CMK (cell line): ENCODE data around the gene ACE.

Experiments used
- DNase-seq: peaks from one replicate; pipeline ENCODE4 v3.0.0-alpha.2; 2010; ENCODE audit warnings: low read depth

The ACE gene

DNA sequence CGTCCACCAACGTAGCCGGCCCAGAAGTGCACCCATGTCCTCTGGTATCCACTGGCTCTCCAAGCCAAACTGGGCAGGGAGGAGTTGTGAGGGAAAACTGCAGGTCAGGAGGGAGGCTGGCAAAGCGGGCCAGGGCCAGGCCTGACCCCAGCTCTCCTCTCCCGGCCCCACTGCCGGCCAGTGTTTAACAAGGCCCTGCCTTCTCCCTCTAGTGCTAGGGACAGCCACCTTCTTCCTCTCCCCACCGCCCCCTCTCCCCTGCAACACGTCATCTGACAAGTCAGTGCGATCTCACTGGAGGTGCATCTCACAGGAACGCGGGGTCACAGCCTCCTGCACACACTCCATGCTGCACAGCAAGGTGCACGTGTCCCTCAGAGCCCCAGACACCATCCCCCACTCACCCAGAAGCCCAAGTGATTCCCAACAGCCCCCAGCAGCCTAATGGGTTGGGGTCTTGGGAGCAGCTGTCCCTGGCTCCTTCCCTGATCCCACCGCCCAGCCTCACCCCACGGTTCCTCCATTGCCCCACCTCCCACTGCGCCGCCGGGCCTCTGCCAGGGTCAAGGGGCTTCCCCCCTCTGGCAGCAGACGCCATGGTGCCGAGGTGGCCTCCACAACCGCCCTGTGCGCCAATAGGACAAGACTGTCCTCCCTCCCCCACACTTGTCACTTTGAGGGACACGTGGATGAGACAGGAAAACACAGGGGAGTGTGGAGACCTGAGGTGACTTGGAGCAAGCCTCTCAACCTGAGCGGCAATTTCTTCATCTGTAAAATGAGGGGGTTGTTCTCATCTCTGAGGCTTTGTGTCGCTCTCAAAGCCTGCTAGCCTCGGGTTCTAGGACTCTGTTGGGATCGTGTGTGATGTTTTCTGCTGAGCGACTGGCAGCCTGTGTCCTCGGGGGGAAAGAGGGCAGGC, 1.1 kb upstream of the ACE start:
- no peak for DNase-seq

DNA sequence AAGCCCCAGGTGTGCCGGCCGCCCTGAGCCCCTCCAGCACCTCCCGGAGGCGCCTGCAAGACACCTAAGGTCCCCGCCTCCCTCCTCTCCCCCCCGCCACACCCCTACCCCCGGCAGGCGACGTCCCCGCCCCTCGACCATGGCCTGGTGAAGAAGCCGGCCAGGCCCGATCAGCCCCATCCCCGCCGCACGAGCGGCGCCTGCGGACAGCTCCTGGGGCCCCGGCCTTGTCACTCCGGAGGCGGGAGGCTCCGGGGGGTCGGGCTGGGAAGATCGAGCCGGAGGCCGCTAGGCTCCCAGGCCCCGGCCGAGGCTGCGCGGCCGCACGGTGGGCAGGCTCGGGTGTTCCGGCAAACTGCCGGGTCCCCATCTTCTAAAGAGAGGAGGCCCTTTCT, 405 bp upstream of the ACE start:
- DNase-seq, result no peak

DNA sequence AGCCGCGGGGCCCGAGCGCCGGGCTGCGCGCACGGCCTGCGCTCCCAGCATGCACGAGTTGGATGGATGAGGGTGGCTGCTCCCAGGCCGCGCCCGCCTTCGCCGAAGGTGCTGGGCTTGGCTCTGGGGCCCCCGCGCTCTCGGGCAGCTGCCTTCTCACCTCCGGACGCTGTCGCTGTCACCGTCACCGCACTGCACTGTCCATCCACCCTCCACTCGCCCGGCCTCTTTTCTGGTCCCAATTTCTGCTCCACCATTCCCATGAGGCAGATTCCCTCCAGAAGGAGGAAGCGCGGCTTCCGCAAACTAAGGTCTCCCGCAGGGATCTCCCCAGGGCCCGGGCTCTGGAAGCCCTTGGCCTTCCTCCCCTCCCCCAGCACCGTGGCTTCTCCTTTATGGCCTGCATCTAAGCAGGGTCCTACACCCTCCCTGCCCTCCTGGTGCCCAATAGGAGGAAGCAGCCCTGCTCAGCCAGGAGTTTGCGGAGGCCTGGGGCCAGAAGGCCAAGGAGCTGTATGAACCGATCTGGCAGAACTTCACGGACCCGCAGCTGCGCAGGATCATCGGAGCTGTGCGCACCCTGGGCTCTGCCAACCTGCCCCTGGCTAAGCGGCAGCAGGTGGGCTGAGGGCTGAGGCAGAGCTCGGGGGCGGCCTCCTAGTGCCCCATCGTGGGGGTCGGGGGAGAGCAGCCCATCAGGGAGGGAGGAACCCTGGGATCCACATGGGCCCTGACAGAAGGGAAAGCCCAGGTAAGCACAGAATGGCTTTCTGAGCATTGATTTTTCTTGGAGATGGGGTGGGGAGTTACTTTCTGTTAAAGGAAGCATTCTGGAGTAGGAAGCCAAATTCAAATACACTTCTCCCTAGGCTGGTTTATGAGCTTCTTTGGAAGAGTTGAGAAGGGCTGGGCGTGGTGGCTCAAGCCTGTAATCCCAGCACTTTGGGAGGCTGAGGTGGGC, 899 bp downstream of the ACE start:
- DNase-seq, result no peak

DNA sequence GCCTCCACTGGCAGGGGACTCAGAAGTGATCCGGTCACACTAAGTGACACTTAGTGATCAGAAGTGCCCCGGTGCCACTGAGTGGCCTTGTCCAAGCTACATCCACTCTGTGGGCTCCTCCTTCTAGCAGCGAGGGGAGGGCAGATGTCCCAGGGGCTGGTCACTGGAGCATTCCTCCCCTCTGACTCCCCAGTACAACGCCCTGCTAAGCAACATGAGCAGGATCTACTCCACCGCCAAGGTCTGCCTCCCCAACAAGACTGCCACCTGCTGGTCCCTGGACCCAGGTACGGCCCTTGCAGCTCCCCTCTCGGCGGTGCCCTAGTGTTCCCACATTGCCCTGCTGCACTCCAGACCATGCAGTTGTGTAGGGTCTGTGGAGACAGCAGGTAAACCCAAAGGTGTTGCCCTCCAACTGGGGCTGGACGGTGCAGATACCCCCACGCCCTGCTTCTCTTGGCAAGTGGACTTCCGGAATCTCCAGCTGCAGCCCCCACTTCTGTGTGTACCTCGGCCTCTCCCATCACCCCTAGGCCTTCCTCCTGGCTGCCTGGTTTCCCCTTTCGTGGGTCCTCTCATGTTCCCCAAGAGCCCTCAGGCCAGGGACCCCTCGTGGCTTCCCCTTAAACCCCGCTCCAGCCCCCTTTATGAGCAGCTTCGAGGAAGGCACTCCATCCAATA, 2.1 kb downstream of the ACE start:
- DNase-seq, result peak; percentile 64

DNA sequence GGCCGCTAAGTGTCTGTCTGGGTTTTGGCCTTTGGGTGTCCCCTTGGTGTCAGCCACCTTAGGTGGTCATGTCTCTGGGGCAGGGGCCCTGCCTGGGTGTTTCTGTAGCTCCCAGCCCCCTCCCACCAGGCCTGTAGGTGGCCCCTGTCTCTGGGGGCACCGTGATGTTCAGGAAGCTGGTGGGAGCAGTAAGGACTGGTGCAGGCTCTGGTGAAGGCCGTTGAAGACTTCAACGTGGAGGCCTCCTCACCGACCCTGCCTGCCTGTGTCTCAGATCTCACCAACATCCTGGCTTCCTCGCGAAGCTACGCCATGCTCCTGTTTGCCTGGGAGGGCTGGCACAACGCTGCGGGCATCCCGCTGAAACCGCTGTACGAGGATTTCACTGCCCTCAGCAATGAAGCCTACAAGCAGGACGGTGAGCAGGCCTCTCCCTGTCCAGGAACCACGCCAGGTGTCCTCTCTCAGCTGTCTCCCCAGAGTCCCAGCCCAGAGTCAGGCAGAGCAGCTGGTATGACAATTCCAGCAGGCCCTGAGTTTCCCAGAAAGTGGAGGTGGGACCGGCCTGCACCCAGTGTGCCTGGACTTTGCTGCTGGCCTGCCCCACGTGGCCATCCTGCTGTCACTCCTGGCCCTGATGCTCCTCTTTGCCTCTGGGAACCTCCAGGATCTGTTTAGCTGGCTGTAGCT, 2.8 kb downstream of the ACE start:
- DNase-seq, result no peak

DNA sequence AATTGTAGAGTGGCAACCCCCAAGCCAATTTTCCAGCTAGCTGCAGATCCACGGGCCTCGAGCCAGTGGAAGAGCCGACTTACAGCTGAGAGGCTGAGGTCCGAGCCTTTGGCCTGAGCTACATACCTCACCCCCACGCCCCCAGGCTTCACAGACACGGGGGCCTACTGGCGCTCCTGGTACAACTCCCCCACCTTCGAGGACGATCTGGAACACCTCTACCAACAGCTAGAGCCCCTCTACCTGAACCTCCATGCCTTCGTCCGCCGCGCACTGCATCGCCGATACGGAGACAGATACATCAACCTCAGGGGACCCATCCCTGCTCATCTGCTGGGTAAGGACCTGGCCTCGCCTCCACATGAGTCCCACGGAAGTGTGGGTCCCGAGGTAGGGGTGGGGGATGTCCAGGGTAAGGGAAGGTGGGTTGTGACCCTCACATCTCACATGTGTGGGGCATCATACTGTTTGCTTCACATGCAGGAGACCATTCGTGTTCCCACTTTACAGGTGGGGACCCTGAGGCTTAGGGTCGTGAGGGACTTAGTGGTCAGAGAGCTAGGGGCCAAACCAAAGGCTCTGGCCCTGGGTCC, 3.4 kb downstream of the ACE start:
- no peak for DNase-seq

DNA sequence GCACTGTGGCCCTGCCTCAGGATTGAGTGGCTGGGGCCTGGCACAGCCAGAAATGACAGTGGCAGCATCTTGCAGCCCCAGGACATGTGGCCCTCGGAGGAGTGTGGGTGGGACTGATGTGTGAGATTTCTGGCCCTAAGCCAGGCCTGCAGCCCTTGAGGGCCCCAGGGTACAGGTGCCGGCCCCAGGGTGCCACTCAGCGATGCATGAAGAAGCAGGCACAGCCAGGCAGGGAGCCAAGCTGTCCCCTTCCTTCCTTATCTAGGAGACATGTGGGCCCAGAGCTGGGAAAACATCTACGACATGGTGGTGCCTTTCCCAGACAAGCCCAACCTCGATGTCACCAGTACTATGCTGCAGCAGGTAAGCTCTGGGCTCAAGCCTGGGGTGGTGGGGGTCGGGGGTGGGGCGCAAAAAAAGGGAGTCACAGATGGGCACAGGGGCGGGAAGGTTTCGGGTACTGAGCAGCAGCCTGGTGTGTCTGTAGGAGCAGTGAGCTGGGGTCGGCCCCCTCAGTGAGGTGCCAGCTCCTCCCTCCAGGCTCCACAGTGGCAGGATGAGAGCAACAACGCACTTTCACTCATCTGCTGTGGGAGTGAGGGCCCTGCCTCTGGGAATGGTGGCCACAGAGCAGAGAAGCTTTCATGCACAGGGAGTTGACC, 4.1 kb downstream of the ACE start:
- no peak for DNase-seq

DNA sequence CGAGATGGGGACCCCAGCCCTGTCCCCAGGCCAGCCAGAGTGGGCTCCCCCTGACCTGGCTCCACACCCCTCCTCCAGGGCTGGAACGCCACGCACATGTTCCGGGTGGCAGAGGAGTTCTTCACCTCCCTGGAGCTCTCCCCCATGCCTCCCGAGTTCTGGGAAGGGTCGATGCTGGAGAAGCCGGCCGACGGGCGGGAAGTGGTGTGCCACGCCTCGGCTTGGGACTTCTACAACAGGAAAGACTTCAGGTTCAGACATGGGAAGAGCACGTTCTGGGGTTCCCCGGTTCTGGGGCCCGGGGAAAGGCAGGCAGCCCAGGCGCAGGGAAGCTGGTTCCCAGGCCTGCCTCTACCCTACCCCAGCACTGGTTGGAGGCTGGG, 4.6 kb downstream of the ACE start:
- no peak for DNase-seq

DNA sequence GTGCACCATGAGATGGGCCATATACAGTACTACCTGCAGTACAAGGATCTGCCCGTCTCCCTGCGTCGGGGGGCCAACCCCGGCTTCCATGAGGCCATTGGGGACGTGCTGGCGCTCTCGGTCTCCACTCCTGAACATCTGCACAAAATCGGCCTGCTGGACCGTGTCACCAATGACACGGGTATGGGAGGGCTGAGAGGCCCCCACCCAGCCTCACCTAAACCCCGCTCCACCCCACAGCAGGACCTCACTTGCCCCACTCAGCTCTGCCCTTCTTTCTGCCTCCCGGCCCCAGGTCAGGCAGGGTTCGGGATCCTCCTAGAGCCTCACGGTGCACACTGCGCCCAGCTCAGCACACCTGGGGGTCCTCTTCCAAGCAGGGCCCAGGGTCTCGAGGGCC, 5.6 kb downstream of the ACE start:
- no peak for DNase-seq

DNA sequence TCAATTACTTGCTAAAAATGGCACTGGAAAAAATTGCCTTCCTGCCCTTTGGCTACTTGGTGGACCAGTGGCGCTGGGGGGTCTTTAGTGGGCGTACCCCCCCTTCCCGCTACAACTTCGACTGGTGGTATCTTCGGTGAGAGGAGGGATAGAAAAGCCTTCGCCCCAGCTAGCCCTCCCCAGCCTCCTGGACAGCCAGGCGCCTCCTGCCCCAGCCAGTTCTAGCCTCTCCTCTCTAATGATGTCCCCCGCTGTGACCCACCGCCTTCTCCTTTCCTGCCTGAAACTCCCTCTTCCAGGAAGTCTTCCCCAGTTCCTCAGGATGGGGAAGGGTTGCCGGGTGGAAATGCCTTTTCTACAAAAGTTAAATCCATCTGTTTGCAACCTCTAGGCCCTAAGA, 6.2 kb downstream of the ACE start:
- no peak for DNase-seq

DNA sequence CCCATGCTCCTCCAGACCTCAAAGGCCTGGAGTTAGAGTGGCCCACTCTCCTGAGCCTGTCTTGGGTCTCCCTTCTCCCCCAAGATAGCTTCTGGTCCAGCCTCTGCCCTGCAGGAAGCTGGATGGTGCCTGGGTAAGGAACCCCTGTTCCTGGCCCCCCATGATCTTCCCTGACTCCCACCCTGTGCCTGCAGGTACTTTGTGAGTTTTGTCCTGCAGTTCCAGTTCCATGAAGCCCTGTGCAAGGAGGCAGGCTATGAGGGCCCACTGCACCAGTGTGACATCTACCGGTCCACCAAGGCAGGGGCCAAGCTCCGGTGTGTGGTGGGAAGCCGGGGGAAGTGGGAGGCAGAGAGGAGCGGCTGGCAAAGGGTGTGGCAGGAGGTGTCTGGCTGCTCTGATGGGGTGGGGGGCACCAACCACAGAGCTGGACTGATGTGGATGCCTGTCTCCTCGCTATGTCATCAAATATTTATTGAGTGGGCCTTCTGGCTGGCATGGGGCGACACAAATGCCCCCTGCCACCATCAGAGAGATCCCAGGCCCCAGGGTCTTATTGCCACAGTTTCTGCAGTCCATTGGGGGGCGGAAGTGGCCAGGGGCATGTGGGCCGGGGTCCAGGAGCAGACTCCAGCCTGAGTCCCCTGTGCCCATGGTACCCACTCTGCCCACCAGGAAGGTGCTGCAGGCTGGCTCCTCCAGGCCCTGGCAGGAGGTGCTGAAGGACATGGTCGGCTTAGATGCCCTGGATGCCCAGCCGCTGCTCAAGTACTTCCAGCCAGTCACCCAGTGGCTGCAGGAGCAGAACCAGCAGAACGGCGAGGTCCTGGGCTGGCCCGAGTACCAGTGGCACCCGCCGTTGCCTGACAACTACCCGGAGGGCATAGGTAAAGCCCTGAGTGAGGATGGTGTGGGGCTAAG, 7.1 kb downstream of the ACE start:
- DNase-seq, result no peak

DNA sequence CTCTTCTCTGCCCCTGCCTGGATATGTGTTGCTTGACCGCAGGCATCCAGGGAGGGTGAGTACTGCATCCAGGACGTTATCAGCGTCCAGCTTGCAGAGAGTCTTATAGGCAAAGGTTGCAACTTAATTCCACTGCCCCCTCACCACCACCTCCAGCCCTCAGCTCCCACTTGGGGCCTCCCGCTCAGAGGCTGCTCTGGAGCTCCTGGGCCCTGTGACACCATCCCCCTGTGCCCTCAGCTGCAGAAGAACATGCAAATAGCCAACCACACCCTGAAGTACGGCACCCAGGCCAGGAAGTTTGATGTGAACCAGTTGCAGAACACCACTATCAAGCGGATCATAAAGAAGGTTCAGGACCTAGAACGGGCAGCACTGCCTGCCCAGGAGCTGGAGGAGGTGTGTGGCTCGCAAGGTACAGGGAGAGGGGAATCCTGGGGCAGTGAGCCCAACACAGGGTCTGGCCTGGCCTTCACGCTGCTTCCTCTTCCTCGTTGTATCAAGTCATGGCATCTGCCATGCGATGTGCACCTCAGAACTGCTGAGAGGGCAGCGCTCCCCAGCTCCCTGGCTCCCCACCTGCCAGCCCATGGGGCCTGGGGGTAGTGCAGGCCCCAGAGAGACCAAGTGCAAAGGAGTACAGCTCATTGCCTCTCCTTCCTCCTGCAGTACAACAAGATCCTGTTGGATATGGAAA, 9.6 kb downstream of the ACE start:
- DNase-seq, result no peak

DNA sequence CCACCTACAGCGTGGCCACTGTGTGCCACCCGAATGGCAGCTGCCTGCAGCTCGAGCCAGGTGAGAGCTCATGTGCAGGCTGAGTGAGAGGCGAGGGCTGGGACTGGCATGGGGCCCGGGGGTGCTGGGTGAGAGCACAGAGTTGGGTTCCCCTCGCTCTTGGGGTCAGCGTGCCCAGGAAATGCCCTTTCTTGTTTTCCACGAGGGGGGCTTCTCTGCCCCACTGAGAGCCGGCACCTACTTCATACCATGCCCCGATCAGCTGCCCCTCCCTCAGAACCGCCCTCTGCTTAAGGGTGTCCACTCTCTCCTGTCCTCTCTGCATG, 10.1 kb downstream of the ACE start:
- DNase-seq, result no peak

DNA sequence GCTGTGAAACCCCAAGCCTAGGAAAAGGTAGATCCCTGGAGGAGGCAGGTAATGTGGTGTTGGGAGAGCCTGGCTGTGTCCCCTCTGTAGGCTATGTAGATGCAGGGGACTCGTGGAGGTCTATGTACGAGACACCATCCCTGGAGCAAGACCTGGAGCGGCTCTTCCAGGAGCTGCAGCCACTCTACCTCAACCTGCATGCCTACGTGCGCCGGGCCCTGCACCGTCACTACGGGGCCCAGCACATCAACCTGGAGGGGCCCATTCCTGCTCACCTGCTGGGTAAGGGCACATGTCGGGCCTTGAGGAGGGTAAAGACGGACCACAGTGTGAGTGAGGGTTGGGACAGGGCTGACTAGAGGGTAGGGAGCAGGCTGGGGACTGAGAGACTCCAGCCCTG, 12.0 kb downstream of the ACE start:
- DNase-seq, result no peak

DNA sequence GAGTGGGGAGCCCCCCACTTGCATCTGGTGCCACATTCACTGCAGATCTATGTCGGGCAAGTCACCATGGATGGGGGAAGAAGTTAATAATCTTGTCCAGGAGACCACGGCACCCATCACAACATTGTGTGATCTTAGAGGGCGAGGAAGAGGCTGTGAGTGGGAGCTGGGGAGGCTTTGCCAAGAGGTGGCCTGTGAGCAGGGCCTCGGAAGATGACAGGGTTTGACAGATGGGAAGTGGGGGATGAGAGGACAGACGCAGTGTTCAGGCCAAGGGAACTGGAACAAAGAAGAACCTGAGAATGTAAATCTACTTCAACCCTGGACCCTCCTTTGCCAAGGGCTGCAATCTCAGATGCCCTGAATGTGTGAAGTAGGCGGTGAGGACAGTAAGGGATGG, 12.4 kb downstream of the ACE start:
- no peak for DNase-seq

DNA sequence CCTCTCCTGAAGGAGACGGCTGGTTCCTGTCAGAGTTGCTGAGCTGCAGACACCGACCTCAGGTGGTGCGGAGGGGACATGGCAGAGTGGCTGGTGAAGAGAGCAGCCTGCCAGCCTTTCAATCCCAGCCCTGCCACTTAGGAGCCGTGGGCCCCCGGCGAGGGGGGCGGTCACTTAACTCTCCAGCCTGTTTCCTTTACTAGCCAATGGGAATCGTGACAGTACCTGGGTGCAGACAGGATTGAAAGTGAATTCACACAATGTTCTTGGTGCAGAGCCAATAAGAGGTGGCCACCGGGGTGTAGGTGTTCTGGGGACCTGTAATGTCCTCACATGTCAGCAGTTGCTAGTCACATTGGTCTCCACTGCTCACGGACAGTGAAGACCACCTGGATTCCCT, 13.5 kb downstream of the ACE start:
- no peak for DNase-seq

DNA sequence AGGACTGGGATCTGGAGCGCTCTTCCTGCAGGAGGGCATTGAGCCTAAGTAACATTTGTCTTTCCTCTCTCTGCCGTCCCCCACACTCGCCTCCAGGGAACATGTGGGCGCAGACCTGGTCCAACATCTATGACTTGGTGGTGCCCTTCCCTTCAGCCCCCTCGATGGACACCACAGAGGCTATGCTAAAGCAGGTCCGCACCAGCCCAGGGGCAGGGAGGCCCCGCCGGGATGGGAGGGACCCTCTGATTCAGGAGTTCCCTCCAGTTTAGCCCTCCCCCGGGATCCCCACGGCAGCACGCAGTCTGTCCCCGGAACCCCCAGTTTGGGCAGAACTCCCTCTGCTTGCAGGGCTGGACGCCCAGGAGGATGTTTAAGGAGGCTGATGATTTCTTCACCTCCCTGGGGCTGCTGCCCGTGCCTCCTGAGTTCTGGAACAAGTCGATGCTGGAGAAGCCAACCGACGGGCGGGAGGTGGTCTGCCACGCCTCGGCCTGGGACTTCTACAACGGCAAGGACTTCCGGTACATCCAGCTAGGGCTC, 14.1 kb downstream of the ACE start:
- no peak for DNase-seq

DNA sequence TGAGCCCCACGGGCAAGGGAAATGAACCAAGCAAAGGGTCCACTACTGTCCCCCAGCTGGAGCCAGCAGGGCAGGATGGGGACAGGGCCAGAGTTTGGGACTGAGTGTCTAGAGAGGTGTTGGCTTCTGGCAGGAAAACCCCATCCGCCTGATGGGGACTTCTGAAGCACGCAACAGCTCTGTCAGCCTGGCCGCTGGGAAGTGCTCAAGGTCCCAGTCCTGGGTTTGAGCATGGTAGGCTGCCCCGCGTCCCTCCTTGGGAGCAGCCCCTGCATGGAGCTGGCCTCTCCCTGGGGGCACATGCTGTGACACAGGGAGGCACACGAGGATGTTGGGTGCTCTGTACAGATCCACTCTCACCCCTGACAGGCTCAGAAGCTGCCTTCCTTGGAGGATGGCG, 14.6 kb downstream of the ACE start:
- no peak for DNase-seq

DNA sequence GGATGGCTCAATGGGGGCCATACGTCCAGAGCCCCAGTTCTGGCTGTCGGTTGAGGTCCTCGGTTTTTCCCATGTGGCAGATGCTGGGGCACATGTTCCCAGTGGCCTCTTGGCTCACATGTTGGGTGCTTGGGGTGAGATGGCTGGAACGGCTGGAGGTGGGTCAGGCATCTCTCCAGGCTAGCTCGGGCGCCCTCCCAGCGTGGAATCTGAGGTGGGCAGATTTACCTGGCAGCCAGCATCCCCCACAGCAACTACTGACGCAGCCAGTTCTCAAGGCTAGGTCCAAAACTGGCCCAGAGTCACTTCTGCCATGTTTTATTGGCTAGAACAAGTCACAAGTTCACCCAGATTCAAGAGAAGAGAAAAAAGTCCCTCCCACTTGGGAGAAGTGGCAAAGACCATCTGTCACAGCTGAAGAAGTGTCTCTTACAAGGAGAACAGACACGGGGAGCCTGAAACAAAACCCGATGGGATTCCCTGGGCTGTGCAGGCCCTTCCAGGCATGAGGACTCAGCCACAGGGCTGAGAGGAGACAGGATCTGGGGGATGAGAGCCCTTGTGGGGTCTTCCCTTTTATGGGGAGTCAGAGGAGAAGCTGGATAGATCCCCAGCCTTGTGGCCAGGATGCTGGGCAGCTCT, 15.2 kb downstream of the ACE start:
- DNase-seq, result no peak
